ENCODE data around the gene GPR42. TPM values are rescaled to one million over a fixed set of nuclear protein-coding genes. Genes with fewer than 3 reads are reported as not detected.

The GPR42 gene
- total RNA-seq, 1 experiment from 2014 or later, result not detected

DNA sequence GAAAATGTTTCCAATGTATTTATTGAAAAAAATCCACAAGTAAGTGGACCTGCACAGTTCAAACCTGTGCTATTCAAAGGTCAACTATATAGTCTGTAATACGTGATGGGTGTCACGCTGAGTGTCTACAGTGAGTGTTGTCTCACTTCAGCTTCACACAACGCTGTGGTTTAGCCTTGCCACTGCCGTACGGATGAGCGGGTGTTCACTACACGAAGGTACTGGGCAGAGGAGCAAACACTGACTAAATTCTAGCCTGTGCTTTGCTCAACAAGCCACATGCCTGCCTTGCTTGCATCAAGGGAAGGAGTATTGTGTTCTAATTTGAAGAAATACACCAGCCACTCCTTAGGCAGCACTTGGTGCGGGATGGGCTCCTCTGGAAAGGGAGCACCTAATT, 16.0 kb upstream of the GPR42 start:
- TF ChIP-seq ZNF274 (IDR thresholded peaks at IDR 0.05; ENCODE audit: low read depth, low read length) (no peak), SP1 (IDR thresholded peaks at IDR 0.05; ENCODE audit: low read depth) (no peak), ZFX (IDR thresholded peaks at IDR 0.05) (no peak), RAD21 (IDR thresholded peaks at IDR 0.05; ENCODE audit: low read depth) (no peak), SIN3A (IDR thresholded peaks at IDR 0.05; ENCODE audit: low read depth) (no peak), FOSL1 (IDR thresholded peaks at IDR 0.05; ENCODE audit: low read depth) (no peak), TCF7L2 (IDR thresholded peaks at IDR 0.05; ENCODE audit: borderline replicate concordance, extremely low read depth, insufficient read depth, insufficient read length) (no peak), YY1 (IDR thresholded peaks at IDR 0.05; ENCODE audit: extremely low read depth, insufficient replicate concordance, low read depth, low read length) (no peak), POLR2AphosphoS5 (IDR thresholded peaks at IDR 0.05; ENCODE audit: low read depth, low read length) (no peak), POLR2A (IDR thresholded peaks at IDR 0.05; ENCODE audit: borderline replicate concordance, extremely low read depth, insufficient read depth, insufficient read length) (no peak), SRF (IDR thresholded peaks at IDR 0.05; ENCODE audit: low read depth) (no peak), JUND (IDR thresholded peaks at IDR 0.05) (no peak), EZH2 (IDR thresholded peaks at IDR 0.05) (no peak), ELF1 (IDR thresholded peaks at IDR 0.05; ENCODE audit: borderline replicate concordance, low read depth) (no peak), CBX3 (IDR thresholded peaks at IDR 0.05; ENCODE audit: low read depth) (no peak), EGR1 (IDR thresholded peaks at IDR 0.05; ENCODE audit: low read depth) (no peak)
- TF ChIP-seq, protein P1, sequence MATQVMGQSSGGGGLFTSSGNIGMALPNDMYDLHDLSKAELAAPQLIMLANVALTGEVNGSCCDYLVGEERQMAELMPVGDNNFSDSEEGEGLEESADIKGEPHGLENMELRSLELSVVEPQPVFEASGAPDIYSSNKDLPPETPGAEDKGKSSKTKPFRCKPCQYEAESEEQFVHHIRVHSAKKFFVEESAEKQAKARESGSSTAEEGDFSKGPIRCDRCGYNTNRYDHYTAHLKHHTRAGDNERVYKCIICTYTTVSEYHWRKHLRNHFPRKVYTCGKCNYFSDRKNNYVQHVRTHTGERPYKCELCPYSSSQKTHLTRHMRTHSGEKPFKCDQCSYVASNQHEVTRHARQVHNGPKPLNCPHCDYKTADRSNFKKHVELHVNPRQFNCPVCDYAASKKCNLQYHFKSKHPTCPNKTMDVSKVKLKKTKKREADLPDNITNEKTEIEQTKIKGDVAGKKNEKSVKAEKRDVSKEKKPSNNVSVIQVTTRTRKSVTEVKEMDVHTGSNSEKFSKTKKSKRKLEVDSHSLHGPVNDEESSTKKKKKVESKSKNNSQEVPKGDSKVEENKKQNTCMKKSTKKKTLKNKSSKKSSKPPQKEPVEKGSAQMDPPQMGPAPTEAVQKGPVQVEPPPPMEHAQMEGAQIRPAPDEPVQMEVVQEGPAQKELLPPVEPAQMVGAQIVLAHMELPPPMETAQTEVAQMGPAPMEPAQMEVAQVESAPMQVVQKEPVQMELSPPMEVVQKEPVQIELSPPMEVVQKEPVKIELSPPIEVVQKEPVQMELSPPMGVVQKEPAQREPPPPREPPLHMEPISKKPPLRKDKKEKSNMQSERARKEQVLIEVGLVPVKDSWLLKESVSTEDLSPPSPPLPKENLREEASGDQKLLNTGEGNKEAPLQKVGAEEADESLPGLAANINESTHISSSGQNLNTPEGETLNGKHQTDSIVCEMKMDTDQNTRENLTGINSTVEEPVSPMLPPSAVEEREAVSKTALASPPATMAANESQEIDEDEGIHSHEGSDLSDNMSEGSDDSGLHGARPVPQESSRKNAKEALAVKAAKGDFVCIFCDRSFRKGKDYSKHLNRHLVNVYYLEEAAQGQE (IDR thresholded peaks at IDR 0.05; ENCODE audit: low read depth), result no peak
- TF ChIP-seq, protein P2, sequence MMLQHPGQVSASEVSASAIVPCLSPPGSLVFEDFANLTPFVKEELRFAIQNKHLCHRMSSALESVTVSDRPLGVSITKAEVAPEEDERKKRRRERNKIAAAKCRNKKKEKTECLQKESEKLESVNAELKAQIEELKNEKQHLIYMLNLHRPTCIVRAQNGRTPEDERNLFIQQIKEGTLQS (IDR thresholded peaks at IDR 0.05), result no peak
- no peak overlapping the region for H3K27ac ChIP-seq (ENCODE audit: low read depth, low read length)
- no peak overlapping the region for H3K4me3 ChIP-seq (replicated peaks in 1 of 2; ENCODE audit: low read depth in 1 of 2, low read length in 2 of 2)
- ChIA-PET POLR2A (no interaction called here), RAD21 (ENCODE audit: low non-redundant PET in 1 of 2, low total read pairs in 2 of 2, uncharacterized antibody in 2 of 2, unreplicated experiment in 2 of 2) (interaction anchor here (1.1 to 2.7 kb wide), 2 partner anchors 114 to 140 kb away, joined by 4 to 11 read pairs; no protein-coding TSS in a partner anchor), CTCF (interaction anchor here (2.7 to 3.1 kb wide), 2 partner anchors 114 to 140 kb away, joined by 29 to 43 read pairs; no protein-coding TSS in a partner anchor)
- H2AFZ ChIP-seq (ENCODE audit: low read depth, low read length, poor library complexity, severe bottlenecking), result no peak overlapping the region
- H3K79me2 ChIP-seq (ENCODE audit: insufficient read depth, low read length), result no peaks in the 10 kb centered on the region
- H3K4me1 ChIP-seq (ENCODE audit: control insufficient read depth in 1 of 2, insufficient read depth in 2 of 2, low read length in 2 of 2), result peaks cover 0 to 7% of the 10 kb centered on the region in 2 experiments; a peak in 1 of 4 replicates
- H3K9me2 ChIP-seq (ENCODE audit: insufficient read depth), result no peaks in the 10 kb centered on the region
- DNase-seq (ENCODE audit: low read depth, low spot score), result no peak
- no peak for ATAC-seq
- H3K36me3 ChIP-seq (ENCODE audit: control insufficient read depth in 1 of 2, insufficient read depth in 2 of 2, low read length in 2 of 2), result no peaks in the 10 kb centered on the region
- no peaks in the 10 kb centered on the region for H3K9me3 ChIP-seq (ENCODE audit: control insufficient read depth in 1 of 2, insufficient read depth in 1 of 2, low read depth in 1 of 2, low read length in 2 of 2)
- H3K9ac ChIP-seq (ENCODE audit: low read length), result no peak overlapping the region
- H3K4me2 ChIP-seq (ENCODE audit: low read length), result no peak overlapping the region
- no peaks in the 10 kb centered on the region for H4K20me1 ChIP-seq (ENCODE audit: insufficient read depth)
- peaks cover 4% of the 10 kb centered on the region; the same call in 1 of the 2 replicates for H3K27me3 ChIP-seq (ENCODE audit: insufficient read depth, low read length)
- intact Hi-C loops (cut with micrococcal nuclease), result loop anchor here (10.0 kb wide), 1 partner anchor 360 kb away; the partner anchor contains the start of gene KMT2B
- BruUV-seq (replicated peaks), result no TSS peak
